Mesothelial cell of epicardium (in vitro differentiated cells): Measurements from ENCODE around the gene MAPK4. TPM values are rescaled to one million over a fixed set of nuclear protein-coding genes. Genes with fewer than 3 reads are reported as not detected.

Experiments used
- DNase-seq, 2 experiments: peaks; one replicate each; pipeline ENCODE4 v3.0.0; 2021; ENCODE audit warnings: low spot score in 2 of 2; ENCODE audit not compliant: unreplicated experiment in 2 of 2
- H3K27ac Mint-ChIP-seq: 2 replicates; pipeline ENCODE4 v1.8.0; 2021; ENCODE audit warnings: mixed read lengths
- H3K27me3 Mint-ChIP-seq: 2 replicates; pipeline ENCODE4 v1.8.0; 2021; ENCODE audit warnings: low read depth, mixed read lengths
- H3K36me3 Mint-ChIP-seq: 2 replicates; pipeline ENCODE4 v1.8.0; 2021; ENCODE audit warnings: mixed read lengths
- H3K4me1 Mint-ChIP-seq: 2 replicates; pipeline ENCODE4 v1.8.0; 2021; ENCODE audit warnings: mixed read lengths
- H3K4me3 Mint-ChIP-seq: 2 replicates; pipeline ENCODE4 v1.8.0; 2021; ENCODE audit warnings: mild to moderate bottlenecking, moderate library complexity, mixed read lengths
- H3K9me3 Mint-ChIP-seq: 2 replicates; pipeline ENCODE4 v1.8.0; 2021; ENCODE audit warnings: mixed read lengths
- total RNA-seq: library from RNA; stranded (reverse); gene quantifications from 3 replicates; pipeline ENCODE4 v1.2.1, GENCODE V29; 2021
- TF ChIP-seq, protein P1 (sequence below): fragments of 200-600 bp; sonication (generic); IDR thresholded peaks from one replicate; pipeline ENCODE4 v1.5.0; 2021; ENCODE audit warnings: antibody characterized with exemption; ENCODE audit not compliant: unreplicated experiment

MAPK4 gene
- total RNA-seq, 1 donor from 2014 or later, result 6.3 TPM

DNA sequence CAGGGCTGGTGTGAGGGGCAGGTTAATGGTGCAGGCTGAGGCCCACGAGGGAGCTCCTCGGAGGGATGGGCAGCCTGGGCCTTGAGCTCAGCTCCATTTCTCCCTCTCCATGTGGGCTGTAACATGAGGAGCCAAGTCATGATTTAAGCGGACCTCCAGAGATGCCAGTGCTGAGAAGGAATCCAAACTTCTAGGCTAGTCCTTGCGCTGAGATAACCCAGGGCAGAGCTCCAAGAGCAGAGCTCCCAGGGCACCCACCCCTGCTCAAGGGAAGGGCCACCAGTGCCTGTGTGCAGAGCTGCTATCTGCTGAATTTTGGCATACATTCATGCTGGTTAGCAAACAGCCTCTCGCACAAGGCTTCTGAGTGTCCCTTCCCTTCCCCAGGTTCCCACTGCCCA, 164.9 kb downstream of the MAPK4 start:
- no peaks in the 10 kb centered on the region for H3K9me3 Mint-ChIP-seq
- H3K4me3 Mint-ChIP-seq, result no peak overlapping the region
- peaks cover 2% of the 10 kb centered on the region for H3K36me3 Mint-ChIP-seq
- DNase-seq, result no peak
- H3K27ac Mint-ChIP-seq, result no peak overlapping the region
- TF ChIP-seq, protein P1, sequence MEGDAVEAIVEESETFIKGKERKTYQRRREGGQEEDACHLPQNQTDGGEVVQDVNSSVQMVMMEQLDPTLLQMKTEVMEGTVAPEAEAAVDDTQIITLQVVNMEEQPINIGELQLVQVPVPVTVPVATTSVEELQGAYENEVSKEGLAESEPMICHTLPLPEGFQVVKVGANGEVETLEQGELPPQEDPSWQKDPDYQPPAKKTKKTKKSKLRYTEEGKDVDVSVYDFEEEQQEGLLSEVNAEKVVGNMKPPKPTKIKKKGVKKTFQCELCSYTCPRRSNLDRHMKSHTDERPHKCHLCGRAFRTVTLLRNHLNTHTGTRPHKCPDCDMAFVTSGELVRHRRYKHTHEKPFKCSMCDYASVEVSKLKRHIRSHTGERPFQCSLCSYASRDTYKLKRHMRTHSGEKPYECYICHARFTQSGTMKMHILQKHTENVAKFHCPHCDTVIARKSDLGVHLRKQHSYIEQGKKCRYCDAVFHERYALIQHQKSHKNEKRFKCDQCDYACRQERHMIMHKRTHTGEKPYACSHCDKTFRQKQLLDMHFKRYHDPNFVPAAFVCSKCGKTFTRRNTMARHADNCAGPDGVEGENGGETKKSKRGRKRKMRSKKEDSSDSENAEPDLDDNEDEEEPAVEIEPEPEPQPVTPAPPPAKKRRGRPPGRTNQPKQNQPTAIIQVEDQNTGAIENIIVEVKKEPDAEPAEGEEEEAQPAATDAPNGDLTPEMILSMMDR, result no peak
- peaks cover 32% of the 10 kb centered on the region for H3K4me1 Mint-ChIP-seq
- H3K27me3 Mint-ChIP-seq, result no peaks in the 10 kb centered on the region

DNA sequence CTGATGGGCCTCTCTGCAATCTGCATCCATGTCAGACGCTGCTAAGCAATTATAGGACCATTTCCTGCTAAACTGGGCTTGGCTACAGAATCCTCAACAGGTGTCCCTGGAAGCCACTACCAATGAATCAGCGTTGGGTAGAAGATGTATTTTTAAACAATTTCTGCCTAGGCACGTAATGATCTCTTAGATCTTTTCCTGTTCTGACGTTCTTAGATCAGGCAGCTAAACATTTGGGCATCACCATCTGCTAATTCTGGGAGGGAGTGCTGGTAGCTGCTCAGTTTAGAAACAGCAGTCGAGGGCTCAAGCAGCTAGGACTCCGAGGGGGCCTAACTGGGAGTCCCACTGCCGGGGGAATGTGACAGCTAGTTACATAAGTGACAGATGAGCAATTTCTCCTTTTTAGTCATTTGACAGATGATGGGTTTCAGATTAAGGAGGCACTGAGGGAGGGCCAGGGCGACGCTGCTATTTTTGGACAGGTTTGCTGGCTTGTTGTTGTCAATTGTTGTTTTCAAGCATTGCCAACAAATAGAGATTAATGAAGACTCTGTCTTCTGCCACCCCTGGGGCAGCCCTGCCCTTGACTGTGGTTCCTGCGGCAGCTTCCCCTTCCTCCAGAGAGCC, 167.2 kb downstream of the MAPK4 start:
- no peaks in the 10 kb centered on the region for H3K27me3 Mint-ChIP-seq
- peaks cover 24% of the 10 kb centered on the region for H3K4me1 Mint-ChIP-seq
- H3K27ac Mint-ChIP-seq, result no peak overlapping the region
- peaks cover 3% of the 10 kb centered on the region for H3K36me3 Mint-ChIP-seq
- H3K9me3 Mint-ChIP-seq, result no peaks in the 10 kb centered on the region
- H3K4me3 Mint-ChIP-seq, result no peak overlapping the region
- DNase-seq, result no peak
- TF ChIP-seq, protein P1, result no peak

DNA sequence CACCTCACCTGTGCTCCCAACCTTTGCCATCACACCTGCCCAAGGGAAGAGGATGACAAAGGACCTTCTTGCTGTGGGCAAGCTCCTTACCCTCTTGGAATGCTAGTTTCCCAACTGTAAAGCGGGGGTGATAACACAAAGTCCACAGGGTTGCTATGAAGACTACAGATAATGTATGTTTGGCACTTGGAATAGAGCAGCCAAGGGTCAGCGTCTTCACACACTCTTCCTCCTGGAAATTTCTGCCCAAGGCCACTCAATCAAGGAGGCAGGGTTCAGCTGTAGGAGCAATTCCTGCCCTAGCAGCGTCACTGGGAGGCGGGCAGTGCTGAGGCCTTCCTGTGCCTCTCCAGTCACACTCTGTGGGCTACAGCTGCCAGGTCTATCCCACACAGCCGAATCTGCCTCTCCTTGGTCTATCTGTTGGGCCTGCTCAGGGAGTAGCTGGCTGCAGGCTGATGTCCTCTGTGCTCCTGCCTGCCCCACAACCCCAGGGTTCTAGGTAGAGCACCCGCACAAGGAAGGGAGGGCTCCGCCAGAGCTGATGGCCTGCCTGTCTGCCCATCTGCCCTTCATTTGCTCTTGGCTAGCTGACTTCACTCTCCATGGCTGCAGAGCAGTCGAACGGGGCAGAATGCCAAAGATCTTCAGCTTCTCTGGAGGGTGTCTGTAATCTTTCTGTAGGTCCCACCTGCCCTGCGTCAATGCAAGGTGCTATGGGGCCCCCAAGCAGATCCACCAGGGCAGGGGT, 168.0 kb downstream of the MAPK4 start:
- TF ChIP-seq, protein P1, result no peak
- Mint-ChIP-seq H3K36me3 (peaks cover 2% of the 10 kb centered on the region), H3K27me3 (no peaks in the 10 kb centered on the region), H3K9me3 (no peaks in the 10 kb centered on the region), H3K27ac (no peak overlapping the region), H3K4me3 (no peak overlapping the region), H3K4me1 (peaks cover 24% of the 10 kb centered on the region)
- no peak for DNase-seq

DNA sequence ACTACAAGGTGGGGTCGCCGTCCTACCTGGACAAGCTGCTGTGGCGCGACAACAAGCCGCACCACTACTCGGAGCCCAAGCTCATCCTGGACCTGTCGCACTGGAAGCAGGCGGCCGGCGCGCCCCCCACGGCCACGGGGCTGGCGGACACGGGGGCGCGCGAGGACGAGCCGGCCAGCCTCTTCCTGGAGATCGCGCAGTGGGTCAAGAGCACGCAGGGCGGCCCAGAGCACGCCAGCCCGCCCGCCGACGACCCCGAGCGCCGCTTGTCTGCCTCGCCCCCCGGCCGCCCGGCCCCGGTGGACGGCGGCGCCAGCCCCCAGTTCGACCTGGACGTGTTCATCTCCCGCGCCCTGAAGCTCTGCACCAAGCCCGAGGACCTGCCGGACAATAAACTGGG, 169.5 kb downstream of the MAPK4 start:
- no peak for DNase-seq
- Mint-ChIP-seq H3K4me1 (peaks cover 22% of the 10 kb centered on the region), H3K4me3 (no peak overlapping the region), H3K36me3 (peaks cover 2% of the 10 kb centered on the region), H3K9me3 (no peaks in the 10 kb centered on the region), H3K27ac (no peak overlapping the region), H3K27me3 (no peaks in the 10 kb centered on the region)
- TF ChIP-seq, protein P1, result no peak

DNA sequence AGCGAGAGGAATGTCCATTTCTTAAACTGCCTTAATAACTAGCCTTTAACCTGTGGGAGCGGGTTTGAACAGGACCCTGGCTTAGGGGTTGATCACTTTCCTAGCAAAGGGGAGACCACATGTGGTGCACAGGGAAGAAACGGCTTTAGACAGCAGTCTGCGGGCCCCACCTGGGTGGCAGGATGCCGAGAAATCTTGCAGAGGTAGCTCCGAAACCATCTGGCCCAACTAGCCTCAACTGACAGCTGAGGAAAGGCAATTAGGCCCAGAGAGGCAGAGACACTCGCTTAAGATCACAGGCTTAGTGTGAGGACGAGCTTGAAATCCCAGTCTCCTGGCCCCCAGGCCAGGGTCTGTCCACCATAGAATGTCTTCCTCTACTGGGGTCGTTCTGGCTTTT, 170.1 kb downstream of the MAPK4 start:
- peaks cover 2% of the 10 kb centered on the region for H3K36me3 Mint-ChIP-seq
- H3K4me1 Mint-ChIP-seq, result peaks cover 16% of the 10 kb centered on the region
- H3K9me3 Mint-ChIP-seq, result no peaks in the 10 kb centered on the region
- H3K27me3 Mint-ChIP-seq, result no peaks in the 10 kb centered on the region
- no peak for DNase-seq
- TF ChIP-seq, protein P1, result no peak
- no peak overlapping the region for H3K27ac Mint-ChIP-seq
- no peak overlapping the region for H3K4me3 Mint-ChIP-seq
